Stimulated activated CD4-positive, alpha-beta T cell treated with anti-CD3 and anti-CD28 coated beads, Interleukin-1b, Interleukin-23, amount 100 ng/mL, for 4 hours (primary cell): ENCODE measurements around the gene CFAP65.
A peak's percentile ranks its signal among the peaks of the same experiment; 100 is the strongest.

Experiments
- DNase-seq, 2 donors: peaks; one replicate each; pipeline ENCODE4 v3.0.0-alpha.2; 2020; ENCODE audit warnings: low read depth in 2 of 2

The CFAP65 gene

GRCh38 chr2:218964041-218964771 lies 77.1 kb downstream of the CFAP65 start:
- DNase-seq = no peak

DNA sequence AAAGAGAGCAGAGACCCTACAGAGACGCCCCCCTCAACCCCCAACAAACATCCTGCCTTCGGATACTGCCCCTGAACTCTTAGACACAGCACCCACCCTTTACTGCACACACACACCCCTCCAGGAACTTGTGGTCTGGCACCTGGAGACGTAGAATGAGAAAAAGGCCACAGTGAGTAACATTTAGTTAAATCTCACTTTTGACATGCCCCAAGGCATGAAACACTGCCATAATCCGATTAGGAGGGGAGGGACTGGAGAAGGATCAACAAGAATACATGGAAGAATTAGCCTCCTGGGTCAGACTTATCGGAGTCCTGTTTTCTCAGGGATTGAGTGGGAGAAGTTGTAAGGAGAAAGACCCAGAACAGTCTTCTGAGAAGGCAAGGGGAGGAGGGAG lies 77.7 kb downstream of the CFAP65 start:
- DNase-seq = no peak

DNA sequence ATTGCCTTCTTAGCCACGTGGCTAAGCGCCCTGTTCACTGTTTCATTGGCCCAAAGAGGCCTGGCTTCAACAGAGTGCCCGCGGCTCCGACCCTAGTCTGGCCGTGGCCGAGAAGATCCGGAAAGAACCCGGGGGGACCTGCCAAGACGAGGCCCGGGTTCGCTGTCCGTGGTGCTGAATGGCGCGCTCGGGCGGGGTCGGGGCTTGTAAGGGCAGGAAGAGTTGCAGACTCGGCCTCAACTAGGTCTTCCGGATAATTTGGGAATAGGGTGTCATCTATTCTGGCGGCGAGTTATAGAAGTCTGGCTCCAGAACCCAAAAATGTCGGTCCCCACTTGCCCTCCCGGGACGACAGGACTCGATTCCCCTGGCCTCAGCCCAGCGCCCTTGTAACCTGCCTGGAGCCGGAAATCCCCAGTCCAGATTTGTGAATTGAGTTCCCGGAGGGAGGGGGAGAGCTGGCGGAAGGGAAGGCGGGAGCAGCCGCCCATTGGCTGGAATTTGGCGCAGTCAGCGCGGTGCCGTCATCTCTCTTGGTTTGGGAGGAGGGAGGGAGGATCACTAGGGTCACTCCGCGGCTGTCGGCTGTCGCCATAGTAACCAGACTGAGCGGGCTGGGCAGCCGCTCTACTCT lies 78.3 kb downstream of the CFAP65 start:
- DNase-seq = peak; percentile 49 to 62

DNA sequence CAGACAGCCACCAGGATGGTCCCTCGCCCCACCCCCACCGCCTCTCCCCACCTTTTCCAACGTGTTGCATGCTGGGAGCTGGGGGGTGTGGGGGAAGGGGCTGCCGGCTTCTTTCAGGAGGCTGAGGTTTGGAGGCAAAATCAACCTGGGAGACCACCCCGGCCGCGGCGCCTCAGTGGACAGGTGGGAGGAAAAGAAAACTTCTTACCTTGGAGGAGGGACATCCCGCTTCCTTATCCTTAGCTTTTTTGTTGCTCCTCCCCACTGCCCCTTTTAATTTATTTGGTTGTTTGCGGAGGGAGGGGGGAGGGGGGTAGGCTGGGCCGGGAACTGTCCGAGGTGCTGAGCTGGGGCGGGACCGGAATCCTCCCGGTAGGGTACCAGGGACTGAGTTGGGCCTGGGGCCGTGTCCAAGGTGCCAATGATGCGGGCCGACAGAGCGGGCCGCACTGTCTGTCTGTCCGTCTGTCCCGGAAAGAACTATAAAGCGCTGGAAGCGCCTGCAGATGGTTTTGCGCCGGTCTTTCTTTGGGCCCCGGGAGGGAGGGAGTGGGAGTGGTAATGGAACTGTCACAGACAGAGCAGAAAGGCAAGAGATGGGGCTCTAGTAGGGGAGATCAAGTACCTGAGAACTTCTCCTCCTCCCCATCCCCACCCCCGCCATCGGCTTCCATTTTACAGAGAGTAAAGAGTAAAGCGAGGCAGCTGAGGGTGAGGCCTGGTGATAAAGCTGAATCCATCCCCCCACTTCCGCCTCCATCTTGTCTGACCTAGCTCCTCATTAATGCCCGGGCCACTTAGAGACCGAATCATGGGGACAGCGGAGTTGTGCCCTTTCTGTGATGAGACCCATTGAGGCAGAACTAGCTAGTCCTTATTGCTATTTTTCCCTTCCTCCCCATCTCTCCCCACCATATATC lies 79.4 kb downstream of the CFAP65 start:
- DNase-seq = no peak

GRCh38 chr2:218961229-218961628 lies 80.1 kb downstream of the CFAP65 start:
- no peak for DNase-seq

GRCh38 chr2:218960309-218961165 lies 80.8 kb downstream of the CFAP65 start:
- DNase-seq = no peak

DNA sequence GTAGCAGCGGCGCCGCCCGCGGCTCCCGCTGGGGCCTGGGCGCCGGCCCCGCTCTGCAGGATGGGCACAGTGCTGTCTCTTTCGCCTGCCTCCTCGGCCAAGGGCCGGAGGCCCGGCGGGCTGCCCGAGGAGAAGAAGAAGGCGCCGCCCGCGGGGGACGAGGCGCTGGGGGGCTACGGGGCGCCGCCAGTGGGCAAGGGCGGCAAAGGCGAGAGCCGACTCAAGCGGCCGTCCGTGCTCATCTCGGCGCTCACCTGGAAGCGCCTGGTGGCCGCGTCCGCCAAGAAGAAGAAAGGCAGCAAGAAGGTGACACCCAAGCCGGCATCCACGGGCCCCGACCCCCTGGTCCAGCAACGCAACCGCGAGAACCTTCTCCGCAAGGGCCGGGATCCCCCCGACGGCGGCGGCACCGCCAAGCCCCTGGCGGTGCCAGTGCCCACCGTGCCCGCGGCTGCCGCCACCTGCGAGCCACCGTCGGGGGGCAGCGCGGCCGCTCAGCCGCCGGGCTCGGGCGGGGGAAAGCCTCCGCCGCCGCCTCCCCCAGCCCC lies 81.5 kb downstream of the CFAP65 start:
- no peak for DNase-seq

- peak; percentile 37 to 54 for DNase-seq
These were observed 82.1 kb downstream of the CFAP65 start, which contains the start of gene CDK5R2 for GRCh38 chr2:218959141-218959731. Gene CDK5R2 (plus strand): TSS chr2:218959666. CDS start chr2:218959821, 155 bp downstream.

- DNase-seq = no peak
These were observed 83.0 kb downstream of the CFAP65 start for GRCh38 chr2:218958276-218958675.

- DNase-seq = no peak
These were observed 83.6 kb downstream of the CFAP65 start for GRCh38 chr2:218957671-218958070.

DNA sequence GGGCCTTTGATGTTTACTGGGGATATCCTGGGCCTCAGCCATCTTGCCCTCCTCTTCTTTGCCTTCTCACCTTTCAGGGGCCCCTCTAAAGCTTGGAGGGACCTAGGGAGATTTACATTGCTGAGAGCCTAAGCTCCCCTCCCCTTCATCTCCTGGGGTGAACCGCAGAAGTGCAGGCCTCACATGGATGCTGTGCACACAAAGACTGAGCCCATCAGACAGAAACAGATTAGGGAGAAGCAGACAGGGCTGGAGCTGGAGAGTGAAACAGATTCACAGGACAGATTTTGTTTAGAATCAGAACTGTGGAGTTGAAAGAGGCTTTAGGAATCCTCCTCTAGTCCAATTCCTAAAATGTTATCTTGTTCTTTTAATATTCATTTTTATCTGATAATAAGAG lies 85.3 kb downstream of the CFAP65 start:
- DNase-seq = no peak

DNA sequence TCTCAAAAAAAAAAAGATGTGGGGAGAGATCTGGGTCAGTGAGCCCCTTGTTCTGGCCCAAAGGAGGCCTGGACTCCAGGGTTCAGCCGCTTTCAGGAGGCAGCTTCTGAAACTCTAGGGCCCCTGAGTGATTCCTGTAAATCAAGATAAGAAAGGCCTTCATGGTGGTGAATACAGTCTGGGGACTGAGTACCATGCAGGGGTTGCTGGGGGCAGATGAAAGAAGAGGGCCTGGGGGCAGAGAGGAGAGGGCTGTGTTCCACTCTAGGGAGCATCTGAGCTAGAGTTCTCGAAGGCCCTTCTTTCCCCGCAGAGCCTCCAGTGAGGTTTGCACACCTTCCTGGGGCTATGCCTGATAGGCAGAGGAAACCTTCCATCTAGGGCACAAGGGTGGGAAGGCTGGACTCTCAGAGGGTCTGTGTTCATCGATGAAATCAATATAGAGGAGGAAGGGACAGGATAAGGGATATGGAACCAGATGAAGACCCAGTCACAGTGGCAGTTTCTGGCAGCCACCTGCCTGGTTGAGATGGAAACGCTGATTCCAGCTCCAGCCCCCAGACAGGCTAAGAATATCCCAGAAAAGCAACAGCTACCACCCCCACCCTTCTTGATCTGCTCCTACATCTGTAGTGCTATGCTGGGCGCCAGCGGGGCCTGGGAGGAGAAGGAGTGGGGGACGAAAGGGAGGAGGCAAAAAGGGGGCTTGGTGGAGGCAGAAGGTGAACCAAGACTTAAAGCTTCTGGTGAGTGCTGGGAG lies 86.6 kb downstream of the CFAP65 start:
- no peak for DNase-seq

GRCh38 chr2:218953366-218953954 lies 87.9 kb downstream of the CFAP65 start:
- no peak for DNase-seq
